GM21529 (cell line): ENCODE results near the gene APOA5.
A peak's percentile ranks its signal among the peaks of the same experiment; 100 is the strongest.
"Not testable (repeated sequence)": the region's sequence is repeated elsewhere in the genome, so short reads cannot be mapped to it uniquely, and the experiment has no call there.

Experiments used
- ATAC-seq: cut with Tn5 transposase; IDR thresholded peaks from one replicate; pipeline ENCODE4 v1.9.1; 2021; ENCODE audit not compliant: unreplicated experiment

Gene APOA5, protein sequence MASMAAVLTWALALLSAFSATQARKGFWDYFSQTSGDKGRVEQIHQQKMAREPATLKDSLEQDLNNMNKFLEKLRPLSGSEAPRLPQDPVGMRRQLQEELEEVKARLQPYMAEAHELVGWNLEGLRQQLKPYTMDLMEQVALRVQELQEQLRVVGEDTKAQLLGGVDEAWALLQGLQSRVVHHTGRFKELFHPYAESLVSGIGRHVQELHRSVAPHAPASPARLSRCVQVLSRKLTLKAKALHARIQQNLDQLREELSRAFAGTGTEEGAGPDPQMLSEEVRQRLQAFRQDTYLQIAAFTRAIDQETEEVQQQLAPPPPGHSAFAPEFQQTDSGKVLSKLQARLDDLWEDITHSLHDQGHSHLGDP

DNA sequence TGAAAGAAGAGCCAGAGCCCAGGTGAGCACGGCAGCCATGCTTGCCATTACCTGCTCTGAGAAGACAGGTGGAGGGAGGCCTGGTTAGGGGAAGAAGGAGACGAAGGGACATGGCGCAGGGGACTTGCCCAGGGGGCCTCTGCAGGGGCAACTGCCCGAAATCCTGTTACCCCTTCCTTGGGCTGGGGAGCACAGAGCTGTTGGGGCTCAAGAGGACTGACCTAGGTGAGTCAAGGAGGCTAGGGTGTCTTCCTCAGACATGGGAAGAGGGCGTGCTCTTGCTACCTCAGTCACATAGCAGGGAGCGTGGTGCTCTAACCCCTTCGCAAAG is at the start of gene APOA5:
Gene APOA5, minus strand, starts transcription at position 67 of the 331 bp plus-strand sequence. Its CDS starts 19 bp downstream, at position 48.
- ATAC-seq = no peak

- no peak for ATAC-seq
Measured at GRCh38 chr11:116840746-116841296, 49.1 kb upstream of the APOA5 start.

- no peak for ATAC-seq
Measured at GRCh38 chr11:116840224-116840745, 48.6 kb upstream of the APOA5 start.

DNA sequence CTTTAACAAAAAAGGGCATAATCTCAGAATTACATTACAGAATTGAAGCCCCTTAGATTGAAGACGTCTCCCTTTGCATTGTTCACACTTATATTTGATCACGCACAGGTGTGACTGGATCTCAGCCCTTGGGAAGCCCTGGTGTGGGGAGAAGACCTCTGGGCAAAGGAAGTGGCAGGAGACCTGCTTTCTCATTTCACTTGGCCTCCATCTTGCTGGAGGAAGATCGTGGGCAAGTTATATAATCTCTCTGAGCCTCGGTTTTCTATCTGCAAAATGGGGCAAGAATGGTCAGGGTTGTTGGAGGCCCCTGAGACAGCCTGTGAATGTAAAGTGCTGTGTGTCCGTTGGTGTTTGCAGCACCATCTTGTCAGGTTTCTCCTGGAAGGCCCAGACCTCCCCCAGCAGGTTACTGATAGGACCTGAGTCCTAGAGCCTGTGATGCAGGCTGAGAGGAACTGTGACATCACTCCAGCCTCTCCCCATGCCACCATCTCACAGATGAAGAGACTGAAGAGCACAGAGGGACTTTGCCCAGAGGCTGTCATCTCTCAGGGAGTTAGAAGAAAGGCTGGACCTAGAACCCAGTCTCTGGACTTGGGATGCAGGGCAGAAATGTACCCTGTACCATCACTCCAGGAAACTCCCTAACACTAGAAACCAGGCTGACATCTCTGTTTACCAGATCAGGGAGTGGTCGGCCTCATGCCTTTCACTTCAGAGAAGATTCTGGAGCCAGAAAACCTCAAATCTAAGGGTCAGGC is 46.8 kb upstream of the APOA5 start:
- ATAC-seq = no peak

DNA sequence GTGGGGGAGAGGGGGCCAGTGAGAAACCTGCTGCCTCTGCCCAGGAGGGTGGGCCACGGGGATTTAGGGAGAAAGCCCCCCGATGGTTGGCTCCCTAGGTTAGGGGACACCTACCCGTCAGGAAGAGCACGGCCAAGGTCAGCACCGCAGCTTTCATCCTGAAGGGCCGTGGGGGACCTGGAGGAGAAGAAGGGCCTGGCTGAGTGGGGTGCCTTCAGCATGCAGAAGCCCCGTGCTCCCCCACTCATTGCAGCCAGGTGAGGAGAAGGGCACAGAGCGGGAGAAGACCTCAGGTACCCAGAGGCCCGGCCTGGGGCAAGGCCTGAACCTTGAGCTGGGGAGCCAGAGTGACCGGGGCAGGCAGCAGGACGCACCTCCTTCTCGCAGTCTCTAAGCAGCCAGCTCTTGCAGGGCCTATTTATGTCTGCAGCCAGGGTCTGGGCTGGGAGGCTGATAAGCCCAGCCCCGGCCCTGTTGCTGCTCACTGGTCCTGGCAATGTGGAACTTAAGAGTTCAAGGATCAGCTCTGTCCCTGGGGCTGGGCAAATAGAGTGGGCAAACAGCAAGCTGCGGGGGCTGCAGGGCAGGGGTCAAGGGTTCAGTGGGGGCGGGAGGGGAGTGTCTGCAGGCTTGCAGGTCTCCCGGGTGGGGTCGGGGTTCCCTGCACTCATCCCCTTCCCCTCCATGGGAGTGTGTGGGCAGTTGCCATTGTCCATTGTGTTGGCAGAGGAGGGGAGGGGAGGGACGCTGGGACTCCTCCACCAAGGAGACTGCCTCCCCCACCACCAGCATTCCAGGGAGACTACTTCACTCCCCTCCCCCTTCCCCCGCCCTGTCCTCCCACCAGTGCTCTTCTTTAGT is 45.8 kb upstream of the APOA5 start, which contains the start of gene APOA1:
Gene APOA1, minus strand, starts transcription at position 392 of the 861 bp plus-strand sequence. Its CDS starts 235 bp downstream, at position 157.
- ATAC-seq = no peak

- no peak for ATAC-seq
Measured at GRCh38 chr11:116836632-116836991, 44.9 kb upstream of the APOA5 start.

DNA sequence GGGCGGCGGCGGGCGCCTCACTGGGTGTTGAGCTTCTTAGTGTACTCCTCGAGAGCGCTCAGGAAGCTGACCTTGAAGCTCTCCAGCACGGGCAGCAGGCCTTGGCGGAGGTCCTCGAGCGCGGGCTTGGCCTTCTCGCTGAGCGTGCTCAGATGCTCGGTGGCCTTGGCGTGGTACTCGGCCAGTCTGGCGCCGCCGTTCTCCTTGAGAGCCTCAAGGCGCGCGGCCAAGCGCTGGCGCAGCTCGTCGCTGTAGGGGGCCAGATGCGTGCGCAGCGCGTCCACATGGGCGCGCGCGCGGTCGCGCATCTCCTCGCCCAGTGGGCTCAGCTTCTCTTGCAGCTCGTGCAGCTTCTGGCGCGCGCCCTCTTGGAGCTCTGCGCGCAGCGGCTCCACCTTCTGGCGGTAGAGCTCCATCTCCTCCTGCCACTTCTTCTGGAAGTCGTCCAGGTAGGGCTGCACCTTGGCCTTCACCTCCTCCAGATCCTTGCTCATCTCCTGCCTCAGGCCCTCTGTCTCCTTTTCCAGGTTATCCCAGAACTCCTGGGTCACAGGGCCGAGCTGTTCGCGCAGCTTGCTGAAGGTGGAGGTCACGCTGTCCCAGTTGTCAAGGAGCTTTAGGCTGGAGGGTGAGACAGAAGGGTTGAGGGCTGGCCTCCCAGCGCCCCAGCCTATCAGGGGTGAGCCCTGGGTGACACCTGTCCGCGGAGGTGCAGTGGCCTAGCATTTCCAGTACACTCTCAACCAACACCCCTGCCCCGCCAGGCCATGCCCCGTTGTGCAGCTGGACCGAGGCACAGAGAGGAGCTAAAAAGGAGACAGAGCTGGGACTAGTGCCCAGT is 44.3 kb upstream of the APOA5 start:
- peak; percentile 87 for ATAC-seq

- peak; percentile 18 for ATAC-seq
Measured at GRCh38 chr11:116835042-116835772, 43.5 kb upstream of the APOA5 start.

- ATAC-seq = not testable (repeated sequence)
Measured at GRCh38 chr11:116834535-116835041, 42.9 kb upstream of the APOA5 start.

- no peak for ATAC-seq
Measured at GRCh38 chr11:116833816-116834534, 42.3 kb upstream of the APOA5 start.

GRCh38 chr11:116833491-116833815 is 41.8 kb upstream of the APOA5 start:
- ATAC-seq = no peak

DNA sequence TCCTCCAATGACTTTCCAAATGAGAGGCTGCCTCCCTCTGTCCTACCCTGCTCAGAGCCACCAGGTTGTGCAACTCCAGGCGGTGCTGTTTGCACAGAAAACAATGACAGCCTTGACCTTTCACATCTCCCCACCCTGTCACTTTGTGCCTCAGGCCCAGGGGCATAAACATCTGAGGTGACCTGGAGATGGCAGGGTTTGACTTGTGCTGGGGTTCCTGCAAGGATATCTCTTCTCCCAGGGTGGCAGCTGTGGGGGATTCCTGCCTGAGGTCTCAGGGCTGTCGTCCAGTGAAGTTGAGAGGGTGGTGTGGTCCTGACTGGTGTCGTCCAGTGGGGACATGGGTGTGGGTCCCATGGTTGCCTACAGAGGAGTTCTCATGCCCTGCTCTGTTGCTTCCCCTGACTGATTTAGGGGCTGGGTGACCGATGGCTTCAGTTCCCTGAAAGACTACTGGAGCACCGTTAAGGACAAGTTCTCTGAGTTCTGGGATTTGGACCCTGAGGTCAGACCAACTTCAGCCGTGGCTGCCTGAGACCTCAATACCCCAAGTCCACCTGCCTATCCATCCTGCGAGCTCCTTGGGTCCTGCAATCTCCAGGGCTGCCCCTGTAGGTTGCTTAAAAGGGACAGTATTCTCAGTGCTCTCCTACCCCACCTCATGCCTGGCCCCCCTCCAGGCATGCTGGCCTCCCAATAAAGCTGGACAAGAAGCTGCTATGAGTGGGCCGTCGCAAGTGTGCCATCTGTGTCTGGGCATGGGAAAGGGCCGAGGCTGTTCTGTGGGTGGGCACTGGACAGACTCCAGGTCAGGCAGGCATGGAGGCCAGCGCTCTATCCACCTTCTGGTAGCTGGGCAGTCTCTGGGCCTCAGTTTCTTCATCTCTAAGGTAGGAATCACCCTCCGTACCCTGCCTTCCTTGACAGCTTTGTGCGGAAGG is 40.9 kb upstream of the APOA5 start:
- no peak for ATAC-seq

DNA sequence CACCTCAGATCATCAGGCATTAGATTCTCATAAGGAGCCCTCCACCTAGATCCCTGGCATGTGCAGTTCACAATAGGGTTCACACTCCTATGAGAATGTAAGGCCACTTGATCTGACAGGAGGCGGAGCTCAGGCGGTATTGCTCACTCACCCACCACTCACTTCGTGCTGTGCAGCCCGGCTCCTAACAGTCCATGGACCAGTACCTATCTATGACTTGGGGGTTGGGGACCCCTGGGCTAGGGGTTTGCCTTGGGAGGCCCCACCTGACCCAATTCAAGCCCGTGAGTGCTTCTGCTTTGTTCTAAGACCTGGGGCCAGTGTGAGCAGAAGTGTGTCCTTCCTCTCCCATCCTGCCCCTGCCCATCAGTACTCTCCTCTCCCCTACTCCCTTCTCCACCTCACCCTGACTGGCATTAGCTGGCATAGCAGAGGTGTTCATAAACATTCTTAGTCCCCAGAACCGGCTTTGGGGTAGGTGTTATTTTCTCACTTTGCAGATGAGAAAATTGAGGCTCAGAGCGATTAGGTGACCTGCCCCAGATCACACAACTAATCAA is 40.2 kb upstream of the APOA5 start:
- no peak for ATAC-seq

GRCh38 chr11:116830184-116830912 is 38.7 kb upstream of the APOA5 start:
- no peak for ATAC-seq

GRCh38 chr11:116829525-116830183 is 38.0 kb upstream of the APOA5 start, which contains the start of gene APOC3:
Gene APOC3 (plus strand): TSS chr11:116829907. CDS start chr11:116830583, 676 bp downstream.
- no peak for ATAC-seq
